ENCODE results near the gene SHISA2. TPM values are rescaled to one million over a fixed set of nuclear protein-coding genes. Genes with fewer than 3 reads are reported as not detected.

SHISA2 gene
- total RNA-seq, 8 experiments from 2014 or later: 0.10 to 4.8 (median 1.4) TPM; not detected in 2

DNA sequence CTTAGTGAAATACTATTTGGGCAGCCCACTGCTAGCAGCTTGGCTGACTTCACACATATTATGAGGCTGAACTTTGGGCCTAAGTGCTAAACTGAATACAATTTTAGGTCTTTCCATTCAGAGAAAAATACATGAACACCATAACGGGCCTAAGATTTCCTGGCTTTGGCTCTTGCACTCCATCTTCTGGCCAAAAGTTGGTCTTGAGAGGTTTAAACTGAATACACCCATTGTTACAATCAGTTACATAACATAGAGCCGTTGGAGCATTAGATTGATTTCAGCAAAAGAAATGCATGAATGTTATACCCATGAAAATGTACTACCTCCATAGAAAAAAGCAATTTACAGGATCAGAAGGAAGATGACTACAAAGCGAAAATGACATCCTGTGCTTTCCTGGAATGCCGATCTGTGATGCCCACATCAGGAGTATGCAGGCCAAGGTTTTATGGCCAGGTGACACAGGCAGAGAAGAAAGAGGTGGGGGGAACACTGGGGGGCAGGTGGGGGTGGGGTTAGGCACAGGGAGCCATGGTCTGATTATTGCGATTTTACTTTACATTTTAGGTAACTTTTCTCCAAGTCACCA, 11.1 kb upstream of the SHISA2 start:
- Histone ChIP-seq H3K4me3 (no peak overlapping the region), H3K4me1 (replicated peaks in 1 of 2) (no peaks in the 10 kb centered on the region), H3K27ac (no peak overlapping the region)
- 0 to 61% (median 33%) methylated on average over 1 to 5 of the region's 5 CpGs; no CpG with 5 or more reads in 1 of the 10 experiments for WGBS, 10 experiments
- ATAC-seq (replicated peaks in 6 of 8): peak; percentile 54 to 85 (median 74)
- in situ Hi-C loops (cut with MboI; ENCODE audit: low pct_unique_long_range_greater_than_20kb in 2 of 9, low sequenced_read_pairs in 9 of 9, unreplicated experiment in 9 of 9): loop anchor here (5.0 to 25.0 kb wide), 5 partner anchors 226 to 1051 kb away; no protein-coding TSS in a partner anchor

DNA sequence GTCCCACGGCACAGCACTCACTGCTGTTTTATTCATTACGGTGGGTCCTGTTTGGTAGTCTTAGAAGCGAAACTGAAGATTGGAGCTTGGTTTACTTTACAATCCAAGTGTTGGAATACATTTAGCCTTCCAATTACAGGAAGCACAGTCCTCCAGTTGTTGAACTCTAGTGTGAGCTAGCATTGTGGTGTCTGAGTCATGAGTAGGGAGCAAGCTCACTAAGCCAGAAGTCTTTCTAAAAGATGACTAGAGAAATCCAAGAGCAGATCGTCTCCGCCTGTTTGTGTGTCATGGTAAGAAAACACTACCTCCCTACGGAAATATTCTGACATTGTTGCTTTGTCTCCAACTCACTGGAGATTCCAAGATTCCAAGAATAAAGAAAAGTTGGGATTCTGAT, 10.1 kb upstream of the SHISA2 start:
- Histone ChIP-seq H3K4me1 (replicated peaks in 1 of 2) (no peaks in the 10 kb centered on the region), H3K4me3 (no peak overlapping the region), H3K27ac (no peak overlapping the region)
- 11 to 100% (median 80%) methylated on average over 1 to 6 of the region's 6 CpGs for WGBS, 10 experiments
- ATAC-seq (replicated peaks in 6 of 8): peak in 2 of 8 experiments; percentile 92 to 95
- in situ Hi-C loops (cut with MboI; ENCODE audit: low pct_unique_long_range_greater_than_20kb in 2 of 9, low sequenced_read_pairs in 9 of 9, unreplicated experiment in 9 of 9): loop anchor here (5.0 to 25.0 kb wide), 5 partner anchors 225 to 1050 kb away; no protein-coding TSS in a partner anchor

DNA sequence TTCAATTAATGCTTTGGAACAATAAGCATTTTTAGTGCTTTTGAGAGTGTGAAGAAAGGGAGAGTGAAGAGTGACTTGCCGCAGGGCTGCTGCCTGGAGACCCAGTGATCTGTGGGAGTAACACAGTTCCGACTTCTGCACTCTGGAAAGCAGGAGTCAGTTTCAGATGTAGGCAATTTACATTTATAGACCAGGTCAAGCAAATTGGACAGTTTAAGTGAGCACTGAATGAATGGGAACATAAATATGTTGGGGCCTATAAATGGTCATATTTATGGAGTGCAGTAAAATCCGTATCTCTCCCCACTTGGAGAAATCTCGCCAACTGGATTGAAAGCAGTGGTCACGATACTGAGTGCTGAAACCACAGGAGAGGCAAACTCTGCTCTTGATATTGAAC, 9.4 kb upstream of the SHISA2 start:
- WGBS, 10 experiments: 60 to 100% (median 85%) methylated on average over 1 to 5 of the region's 5 CpGs
- H3K4me3 ChIP-seq: no peak overlapping the region
- H3K4me1 ChIP-seq (replicated peaks in 1 of 2): no peaks in the 10 kb centered on the region
- ATAC-seq (replicated peaks in 6 of 8): no peak
- no peak overlapping the region for H3K27ac ChIP-seq
- in situ Hi-C loops (cut with MboI; ENCODE audit: low pct_unique_long_range_greater_than_20kb in 2 of 9, low sequenced_read_pairs in 9 of 9, unreplicated experiment in 9 of 9): loop anchor here (5.0 to 25.0 kb wide), 5 partner anchors 224 to 1049 kb away; no protein-coding TSS in a partner anchor

DNA sequence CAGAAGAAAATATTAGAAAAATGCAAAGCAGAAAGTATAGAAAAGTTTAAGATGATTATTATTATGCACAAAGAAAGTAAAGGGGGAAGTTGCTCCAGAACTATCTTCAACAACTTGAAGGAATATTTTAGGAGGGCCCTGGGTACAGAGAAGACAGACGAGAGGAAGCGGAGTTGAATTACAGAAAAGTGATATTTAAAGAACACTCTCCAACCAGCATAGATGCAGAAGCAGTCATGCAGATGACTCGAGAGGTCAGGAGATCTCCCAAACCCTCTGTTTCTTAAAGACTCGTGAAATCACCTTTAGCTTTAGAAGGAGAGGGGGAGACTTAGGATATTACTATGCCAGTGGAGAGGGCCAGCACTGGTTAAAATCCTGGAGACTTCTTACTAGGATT, 8.5 kb upstream of the SHISA2 start:
- in situ Hi-C loops (cut with MboI; ENCODE audit: low pct_unique_long_range_greater_than_20kb in 2 of 9, low sequenced_read_pairs in 9 of 9, unreplicated experiment in 9 of 9): loop anchor here (5.0 to 25.0 kb wide), 5 partner anchors 223 to 1048 kb away; no protein-coding TSS in a partner anchor
- no peak overlapping the region for H3K27ac ChIP-seq
- H3K4me3 ChIP-seq: no peak overlapping the region
- no peaks in the 10 kb centered on the region for H3K4me1 ChIP-seq (replicated peaks in 1 of 2)
- ATAC-seq (replicated peaks in 6 of 8): no peak
- 38 to 93% (median 76%) methylated on average over 2 to 4 of the region's 4 CpGs; no CpG with 5 or more reads in 2 of the 10 experiments for WGBS, 10 experiments

DNA sequence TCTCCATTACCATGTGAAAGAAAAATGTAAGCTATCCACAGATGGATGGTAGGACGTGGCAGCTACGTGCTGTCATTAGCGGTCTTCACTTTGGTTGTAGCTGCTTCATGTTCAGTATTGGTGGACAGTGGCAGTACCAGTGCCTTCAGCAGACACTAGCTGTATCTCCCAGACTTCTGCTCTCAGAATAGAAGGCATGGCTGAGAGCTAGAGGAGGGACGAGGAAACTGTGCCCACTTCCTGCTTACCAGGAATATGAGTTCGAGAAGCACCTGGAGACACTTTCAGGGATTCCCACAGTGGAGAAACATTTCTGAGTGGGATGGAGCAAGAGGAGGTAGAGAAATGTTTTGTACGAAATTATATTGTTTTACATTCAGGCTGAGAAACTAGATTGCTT, 6.9 kb upstream of the SHISA2 start:
- no peak for ATAC-seq (replicated peaks in 6 of 8)

DNA sequence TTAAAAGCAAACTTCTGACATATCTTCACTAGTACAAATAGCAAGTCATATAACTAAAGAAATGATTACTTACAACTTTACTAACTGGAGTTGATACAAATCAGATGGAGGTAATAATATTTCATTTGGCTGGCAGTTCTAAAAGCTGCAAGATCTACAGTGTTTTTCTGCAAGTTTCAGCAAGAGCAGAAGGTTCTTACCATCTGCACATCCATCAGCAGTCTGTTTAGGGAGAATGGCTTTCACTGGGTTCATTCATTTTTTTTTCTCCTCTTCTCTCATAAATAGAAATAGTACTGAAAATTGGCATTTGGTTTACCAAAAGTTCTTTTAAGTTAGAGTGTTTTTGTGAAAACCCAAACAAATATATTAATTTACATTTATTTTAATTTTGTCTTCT, 3.1 kb upstream of the SHISA2 start:
- H3K4me1 ChIP-seq (replicated peaks in 1 of 2): peaks cover 0 to 3% of the 10 kb centered on the region in 2 donors
- no peak overlapping the region for H3K27ac ChIP-seq
- no peak overlapping the region for H3K4me3 ChIP-seq
- in situ Hi-C loops (cut with MboI; ENCODE audit: low pct_unique_long_range_greater_than_20kb in 2 of 9, low sequenced_read_pairs in 9 of 9, unreplicated experiment in 9 of 9): loop anchor here in 4 of 9 experiments (25.0 kb wide), 3 partner anchors 218 to 1043 kb away; no protein-coding TSS in a partner anchor
- ATAC-seq (replicated peaks in 6 of 8): no peak

More for the DNA sequence above, 6.9 kb upstream of the SHISA2 start:
- Histone ChIP-seq H3K4me1 (replicated peaks in 1 of 2) (no peaks in the 10 kb centered on the region), H3K27ac (no peak overlapping the region), H3K4me3 (no peak overlapping the region)
- 13 to 80% (median 60%) methylated on average over 1 to 6 of the region's 6 CpGs for WGBS, 10 experiments
- in situ Hi-C loops (cut with MboI; ENCODE audit: low pct_unique_long_range_greater_than_20kb in 2 of 9, low sequenced_read_pairs in 9 of 9, unreplicated experiment in 9 of 9): loop anchor here in 4 of 9 experiments (25.0 kb wide), 3 partner anchors 221 to 1046 kb away; no protein-coding TSS in a partner anchor

DNA sequence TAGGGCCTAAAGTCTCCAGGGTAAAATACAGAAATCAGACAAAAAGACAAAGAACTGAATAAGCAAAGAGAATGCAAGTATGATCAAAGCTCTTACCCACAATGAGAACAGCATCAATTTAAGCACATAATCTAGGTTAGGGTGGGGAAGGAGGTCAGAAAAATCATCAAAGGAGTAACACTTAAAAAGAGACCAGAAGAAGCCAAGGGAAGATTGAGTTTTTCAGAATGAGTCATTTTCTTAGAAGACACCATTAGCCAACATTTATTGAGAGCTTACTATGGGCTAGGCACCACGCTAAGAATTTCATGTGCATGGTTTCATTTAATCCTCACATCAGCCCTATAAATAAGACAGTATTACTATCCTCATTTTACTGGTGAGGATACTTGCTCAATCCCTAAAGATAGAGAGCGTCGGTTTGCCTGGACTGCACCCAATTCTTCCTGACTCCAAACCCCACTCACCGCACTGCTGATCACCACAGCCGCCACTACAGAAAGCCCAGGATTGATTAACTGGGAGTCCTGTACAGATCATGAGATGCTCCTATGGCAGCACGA, 1.7 kb upstream of the SHISA2 start:
- Histone ChIP-seq H3K27ac (no peak overlapping the region), H3K4me3 (no peak overlapping the region), H3K4me1 (replicated peaks in 1 of 2) (peaks cover 3 to 10% of the 10 kb centered on the region in 2 donors)
- no peak for ATAC-seq (replicated peaks in 6 of 8)
- 33 to 91% (median 73%) methylated on average over 1 to 5 of the region's 6 CpGs; no CpG with 5 or more reads in 2 of the 10 experiments for WGBS, 10 experiments
- in situ Hi-C loops (cut with MboI; ENCODE audit: low pct_unique_long_range_greater_than_20kb in 2 of 9, low sequenced_read_pairs in 9 of 9, unreplicated experiment in 9 of 9): loop anchor here in 4 of 9 experiments (25.0 kb wide), 3 partner anchors 216 to 1041 kb away; no protein-coding TSS in a partner anchor

DNA sequence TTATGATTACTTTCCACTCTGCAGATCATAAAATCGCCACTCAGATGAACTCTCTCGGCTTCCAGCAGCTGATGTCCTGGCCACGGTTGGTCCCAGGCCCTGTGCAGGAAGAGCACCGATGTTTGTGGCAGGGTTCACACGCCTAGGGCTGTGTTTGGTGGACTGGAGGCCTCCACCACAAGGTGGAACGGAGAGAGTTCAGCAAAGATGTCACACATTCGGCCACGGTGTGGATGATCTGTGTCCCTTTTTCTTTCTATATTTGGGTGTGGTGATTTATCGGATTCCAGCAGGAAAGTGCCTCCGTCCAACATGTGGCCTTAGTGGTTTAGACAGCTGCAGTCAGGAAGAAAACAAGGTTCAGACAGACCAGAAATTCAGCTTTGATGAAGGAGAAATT, 521 bp upstream of the SHISA2 start:
- 28 to 87% (median 74%) methylated on average over 1 to 7 of the region's 10 CpGs; no CpG with 5 or more reads in 2 of the 10 experiments for WGBS, 10 experiments
- ATAC-seq (replicated peaks in 6 of 8): peak in 1 of 8 experiments; percentile 16
- Histone ChIP-seq H3K4me3 (peak overlapping the region in 3 of 5 donors; percentile 46 to 61 (median 52)), H3K27ac (no peak overlapping the region), H3K4me1 (replicated peaks in 1 of 2) (peaks cover 3 to 10% of the 10 kb centered on the region in 2 donors)
- in situ Hi-C loops (cut with MboI; ENCODE audit: low pct_unique_long_range_greater_than_20kb in 2 of 9, low sequenced_read_pairs in 9 of 9, unreplicated experiment in 9 of 9): loop anchor here in 4 of 9 experiments (25.0 kb wide), 3 partner anchors 215 to 1040 kb away; no protein-coding TSS in a partner anchor

DNA sequence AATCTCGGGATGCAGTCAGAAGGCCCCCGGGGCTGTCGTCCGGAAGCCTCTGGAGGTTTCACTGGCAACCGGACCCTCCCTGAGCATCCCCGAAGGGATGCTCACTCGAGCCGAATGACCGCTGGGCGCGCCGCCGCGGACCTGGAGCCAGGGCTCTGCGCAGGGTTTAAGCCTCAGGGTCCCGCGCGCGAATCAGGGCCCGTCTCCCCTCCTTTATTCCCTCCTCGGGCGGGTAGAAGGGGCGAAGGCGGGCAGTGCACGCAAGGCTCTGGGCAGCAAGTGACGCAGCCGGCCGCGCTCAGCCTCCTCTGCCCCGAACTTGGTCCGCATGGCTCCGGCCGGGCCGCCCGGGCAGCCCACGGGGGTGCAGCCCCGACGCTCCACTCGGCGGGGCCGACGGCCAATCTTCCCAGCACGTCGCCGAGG, 572 bp downstream of the SHISA2 start:
- ATAC-seq (replicated peaks in 6 of 8): peak; percentile 41 to 60 (median 52)

DNA sequence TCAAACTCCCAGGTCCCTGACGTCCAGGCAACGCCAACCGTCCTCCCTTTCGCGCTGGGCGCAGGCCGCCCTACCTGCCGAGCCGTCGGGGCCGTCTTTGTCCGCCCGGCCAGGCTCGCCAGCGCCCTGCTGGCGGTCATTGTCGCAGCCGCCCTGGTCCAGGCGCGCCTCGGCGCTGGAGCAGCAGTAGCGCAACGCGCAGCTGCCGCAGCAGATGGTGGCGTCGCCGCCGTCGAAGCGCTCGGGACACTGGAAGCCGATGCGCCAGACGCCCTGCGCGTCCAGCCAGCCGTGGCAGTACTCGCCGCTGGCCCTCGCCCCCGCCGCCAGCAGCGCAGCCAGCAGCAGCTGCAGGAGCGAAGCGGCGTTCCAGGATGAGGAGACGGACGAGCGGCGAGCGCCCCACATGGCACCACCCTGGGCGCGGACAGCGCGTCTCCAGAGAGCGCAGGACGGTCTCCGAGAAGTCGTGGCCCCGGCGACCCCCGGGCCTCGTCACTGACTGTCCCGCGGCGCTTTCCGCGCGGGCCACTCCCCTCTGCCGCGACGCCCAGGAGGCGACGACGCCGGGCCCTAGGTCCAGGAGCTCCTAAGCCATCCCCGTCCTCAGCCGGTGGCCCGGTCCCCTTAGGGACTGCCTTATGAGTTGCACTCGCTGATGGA, 1.1 kb downstream of the SHISA2 start:
- Histone ChIP-seq H3K4me1 (replicated peaks in 1 of 2) (peaks cover 3 to 10% of the 10 kb centered on the region in 2 donors), H3K4me3 (peak overlapping the region; percentile 38 to 61 (median 46)), H3K27ac (no peak overlapping the region)
- 0 to 6% (median 1%) methylated on average over 1 to 19 of the region's 82 CpGs; no CpG with 5 or more reads in 5 of the 10 experiments for WGBS, 10 experiments
- peak in 7 of 8 experiments; percentile 8 to 52 (median 32) for ATAC-seq (replicated peaks in 6 of 8)
- in situ Hi-C loops (cut with MboI; ENCODE audit: low pct_unique_long_range_greater_than_20kb in 2 of 9, low sequenced_read_pairs in 9 of 9, unreplicated experiment in 9 of 9): loop anchor here in 4 of 9 experiments (25.0 kb wide), 3 partner anchors 213 to 1038 kb away; no protein-coding TSS in a partner anchor

More for the DNA sequence above, 572 bp downstream of the SHISA2 start:
- peaks cover 3 to 10% of the 10 kb centered on the region in 2 donors for H3K4me1 ChIP-seq (replicated peaks in 1 of 2)
- no peak overlapping the region for H3K27ac ChIP-seq
- in situ Hi-C loops (cut with MboI; ENCODE audit: low pct_unique_long_range_greater_than_20kb in 2 of 9, low sequenced_read_pairs in 9 of 9, unreplicated experiment in 9 of 9): loop anchor here in 4 of 9 experiments (25.0 kb wide), 3 partner anchors 214 to 1039 kb away; no protein-coding TSS in a partner anchor
- H3K4me3 ChIP-seq: peak overlapping the region; percentile 38 to 61 (median 46)
- 0 to 2% methylated on average over 4 to 9 of the region's 45 CpGs; no CpG with 5 or more reads in 8 of the 10 experiments for WGBS, 10 experiments

DNA sequence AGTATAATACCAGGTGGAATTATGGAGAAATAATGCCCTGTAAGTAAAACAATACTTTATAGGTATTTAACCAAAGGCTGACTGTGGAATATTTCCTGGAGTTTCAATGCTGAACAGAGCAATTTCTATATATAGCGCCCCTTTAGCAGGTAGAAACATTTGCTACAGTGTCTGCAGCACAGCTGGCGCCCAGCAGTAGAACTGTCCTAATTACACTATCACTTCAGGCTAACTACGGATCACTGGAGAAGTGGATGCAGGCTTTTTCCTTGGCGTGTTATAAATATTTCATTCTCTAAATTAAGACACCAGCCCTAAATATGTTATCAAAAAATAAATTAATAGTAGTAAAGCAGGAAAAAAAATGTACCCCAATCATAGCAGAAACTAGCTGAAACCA, 3.1 kb downstream of the SHISA2 start:
- 0 to 90% (median 57%) methylated on average over 1 to 4 of the region's 4 CpGs; no CpG with 5 or more reads in 3 of the 10 experiments for whole genome bisulfite sequencing, 10 experiments
- H3K27ac ChIP-seq: no peak overlapping the region
- peak overlapping the region in 2 of 5 donors; percentile 52 to 61 for H3K4me3 ChIP-seq
- no peak for ATAC-seq (replicated peaks in 6 of 8)
- in situ Hi-C loops (cut with MboI; ENCODE audit: low pct_unique_long_range_greater_than_20kb in 2 of 9, low sequenced_read_pairs in 9 of 9, unreplicated experiment in 9 of 9): no loop called here
- H3K4me1 ChIP-seq (replicated peaks in 1 of 2): peaks cover 3 to 10% of the 10 kb centered on the region in 2 donors

DNA sequence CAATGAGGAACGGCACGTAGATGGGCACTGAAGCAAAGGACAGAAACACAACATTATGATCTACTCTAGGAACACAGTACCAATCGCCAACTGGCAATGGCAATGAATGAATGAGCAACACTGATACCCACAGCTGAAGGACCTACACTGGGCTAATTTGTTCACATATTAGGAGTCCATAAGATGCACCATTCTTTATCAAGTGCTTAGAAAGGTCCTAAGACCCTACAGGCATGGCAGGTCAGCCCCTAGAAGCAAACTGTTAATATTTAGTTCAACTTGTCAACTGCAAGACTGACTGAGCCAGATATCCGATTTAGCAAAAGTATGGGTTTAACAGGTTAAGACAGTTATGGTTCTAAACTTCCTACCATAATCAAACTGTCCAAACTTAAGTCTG, 4.8 kb downstream of the SHISA2 start:
- peaks cover 3 to 10% of the 10 kb centered on the region in 2 donors for H3K4me1 ChIP-seq (replicated peaks in 1 of 2)
- no peak for ATAC-seq (replicated peaks in 6 of 8)
- H3K4me3 ChIP-seq: no peak overlapping the region
- no peak overlapping the region for H3K27ac ChIP-seq
- 64 to 100% (median 89%) methylated on average over 1 to 4 of the region's 4 CpGs for WGBS, 10 experiments
- in situ Hi-C loops (cut with MboI; ENCODE audit: low pct_unique_long_range_greater_than_20kb in 2 of 9, low sequenced_read_pairs in 9 of 9, unreplicated experiment in 9 of 9): no loop called here
